Keratinocyte (primary cell): ENCODE results near the gene RAI1. TPM values are rescaled to one million over a fixed set of nuclear protein-coding genes. Genes with fewer than 3 reads are reported as not detected.

Source experiments
- DNase-seq: peaks from one replicate; pipeline ENCODE4 v3.0.0-alpha.2; 2011; ENCODE audit warnings: low read depth, missing footprints, low spot score
- FAIRE-seq: peaks from 2 replicates; lab custom pipeline; 2011; peaks lifted over from hg19 to GRCh38; lab: Jason Lieb, UNC
- H2AFZ ChIP-seq: 2 replicates; pipeline ENCODE4 v1.6.0; 2012; ENCODE audit warnings: low read length, control low read depth, inconsistent platforms; ENCODE audit not compliant: control insufficient read depth
- H3K27ac ChIP-seq: 2 replicates; pipeline ENCODE4 v1.5.1; 2011; ENCODE audit warnings: low read length; ENCODE audit not compliant: control insufficient read depth, insufficient read depth
- H3K27me3 ChIP-seq: 3 replicates; pipeline ENCODE4 v1.6.0; 2011; ENCODE audit warnings: low read length; ENCODE audit not compliant: control insufficient read depth, insufficient read depth; ENCODE audit errors: extremely low read depth
- H3K36me3 ChIP-seq, 2 experiments: 2 replicates in 1 of 2; 3 replicates in 1 of 2; pipeline ENCODE4 v1.5.1; 2011; ENCODE audit warnings: low read length in 2 of 2, mild to moderate bottlenecking in 1 of 2; ENCODE audit not compliant: control insufficient read depth in 2 of 2, insufficient read depth in 2 of 2; ENCODE audit errors: extremely low read depth in 1 of 2
- H3K4me1 ChIP-seq: 3 replicates; pipeline ENCODE4 v1.5.1; 2011; ENCODE audit warnings: low read length; ENCODE audit not compliant: control insufficient read depth, insufficient read depth; ENCODE audit errors: extremely low read depth
- H3K4me2 ChIP-seq: 3 replicates; pipeline ENCODE4 v1.6.0; 2011; ENCODE audit warnings: low read depth, low read length; ENCODE audit not compliant: control insufficient read depth, insufficient read depth; ENCODE audit errors: extremely low read depth
- H3K4me3 ChIP-seq, 3 experiments: fragments of 200-600 bp in 1 of 3; sonication (generic) in 1 of 3; 2 replicates in 2 of 3; 3 replicates in 1 of 3; pipeline ENCODE4 v1.5.1; 2011 to 2016; ENCODE audit warnings: low read length in 3 of 3, mild to moderate bottlenecking in 3 of 3, control low read depth in 2 of 3, inconsistent platforms in 1 of 3, low read depth in 1 of 3, mixed read lengths in 1 of 3, mixed run types in 1 of 3, moderate library complexity in 1 of 3; ENCODE audit not compliant: control insufficient read depth in 2 of 3, insufficient read depth in 2 of 3; ENCODE audit errors: extremely low read depth in 1 of 3
- H3K79me2 ChIP-seq: 2 replicates; pipeline ENCODE4 v1.6.0; 2012; ENCODE audit warnings: low read length; ENCODE audit not compliant: control insufficient read depth, insufficient read depth
- H3K9ac ChIP-seq: 3 replicates; pipeline ENCODE4 v1.6.0; 2011; ENCODE audit warnings: low read length; ENCODE audit not compliant: control insufficient read depth, insufficient read depth; ENCODE audit errors: extremely low read depth
- H3K9me1 ChIP-seq: 3 replicates; pipeline ENCODE4 v1.6.0; 2011; ENCODE audit warnings: low read length; ENCODE audit not compliant: control insufficient read depth, insufficient read depth; ENCODE audit errors: extremely low read depth
- H3K9me3 ChIP-seq: 2 replicates; pipeline ENCODE4 v1.5.1; 2012; ENCODE audit warnings: low read depth, low read length; ENCODE audit not compliant: control insufficient read depth
- H4K20me1 ChIP-seq: 3 replicates; pipeline ENCODE4 v1.6.0; 2011; ENCODE audit warnings: low read length; ENCODE audit not compliant: control insufficient read depth, insufficient read depth; ENCODE audit errors: extremely low read depth
- CTCF ChIP-seq, 3 experiments: IDR thresholded peaks in 1 of 3; conservative IDR thresholded peaks in 1 of 3; optimal IDR thresholded peaks in 1 of 3; 2 replicates in 2 of 3; 3 replicates in 1 of 3; pipeline versions ENCODE3 to v1.5.1; 2011; ENCODE audit warnings: low read length in 3 of 3, mild to moderate bottlenecking in 3 of 3, moderate library complexity in 2 of 3, control low read depth in 1 of 3, inconsistent platforms in 1 of 3; ENCODE audit not compliant: insufficient read depth in 2 of 3; ENCODE audit errors: extremely low read depth in 1 of 3
- EZH2 ChIP-seq: IDR thresholded peaks from one replicate; pipeline ENCODE4 v1.6.1; 2012; ENCODE audit warnings: inconsistent platforms, mild to moderate bottlenecking, low read length, moderate library complexity
- dilution Hi-C: fragments of 300-500 bp; cut with MboI; formaldehyde crosslinking; loops from one replicate; pipeline ENCODE4 v1.7.0; 2020; ENCODE audit warnings: low sequenced_read_pairs; ENCODE audit not compliant: extremely low pct_ligation_motif_present
- polyA plus RNA-seq, 5 experiments: library from polyadenylated mRNA; depleted of rRNA in 3 of 5; stranded (reverse) in 3 of 5; stranded (forward) in 1 of 5; unstranded in 1 of 5; fragments of >200 nt; gene quantifications; 1 replicate in 1 of 5; 2 replicates in 3 of 5; 3 replicates in 1 of 5; pipeline versions ENCODE4 v1.2.1 to v1.2.3, GENCODE V29; 2011 to 2012; ENCODE audit warnings: missing spikeins in 2 of 5, low read depth in 1 of 5, low replicate concordance in 1 of 5

The RAI1 gene
- polyA plus RNA-seq, 1 donor (not counting 4 experiments of a cell fraction or from before 2014, with no cell fraction given): 2.6 TPM

- dilution Hi-C loops: no loop called here
- DNase-seq: no peak
- Histone ChIP-seq H3K9ac (peak overlapping the region; percentile 91), H3K36me3 (no peaks in the 10 kb centered on the region), H3K9me3 (no peaks in the 10 kb centered on the region), H3K4me3 (peak overlapping the region; percentile 77 to 87 (median 84)), H3K79me2 (peaks cover 51% of the 10 kb centered on the region), H2AFZ (no peak overlapping the region), H3K27me3 (no peaks in the 10 kb centered on the region), H3K4me1 (peaks cover 43% of the 10 kb centered on the region), H3K9me1 (no peaks in the 10 kb centered on the region), H3K4me2 (peak overlapping the region; percentile 95), H4K20me1 (peaks cover 8% of the 10 kb centered on the region), H3K27ac (peak overlapping the region; percentile 87)
- TF ChIP-seq EZH2: no peak
- TF ChIP-seq CTCF (optimal IDR thresholded peaks at IDR 0.05 in 1 of 3, IDR thresholded peaks at IDR 0.05 in 1 of 3, conservative IDR thresholded peaks at IDR 0.05 in 1 of 3; ENCODE audit: extremely low read depth in 1 of 3, insufficient read depth in 2 of 3, low read length in 3 of 3): no peak
- FAIRE-seq: no peak
Observed at GRCh38 chr17:17682293-17682736, 1.1 kb downstream of the RAI1 start.

GRCh38 chr17:17682737-17683680, 1.8 kb downstream of the RAI1 start:
- H3K9me3 ChIP-seq: no peaks in the 10 kb centered on the region
- dilution Hi-C loops: no loop called here
- no peaks in the 10 kb centered on the region for H3K36me3 ChIP-seq
- no peaks in the 10 kb centered on the region for H3K27me3 ChIP-seq
- peak overlapping the region; percentile 87 for H3K27ac ChIP-seq
- H3K9ac ChIP-seq: peak overlapping the region; percentile 91
- TF ChIP-seq EZH2: no peak
- TF ChIP-seq CTCF (optimal IDR thresholded peaks at IDR 0.05 in 1 of 3, IDR thresholded peaks at IDR 0.05 in 1 of 3, conservative IDR thresholded peaks at IDR 0.05 in 1 of 3; ENCODE audit: extremely low read depth in 1 of 3, insufficient read depth in 2 of 3, low read length in 3 of 3): no peak
- FAIRE-seq (no peak), DNase-seq (no peak)
- H4K20me1 ChIP-seq: peaks cover 9% of the 10 kb centered on the region
- H2AFZ ChIP-seq: no peak overlapping the region
- peaks cover 58% of the 10 kb centered on the region for H3K79me2 ChIP-seq
- H3K4me1 ChIP-seq: peaks cover 45% of the 10 kb centered on the region
- H3K4me2 ChIP-seq: peak overlapping the region; percentile 95
- peaks cover 2% of the 10 kb centered on the region for H3K9me1 ChIP-seq
- peak overlapping the region; percentile 77 to 87 (median 84) for H3K4me3 ChIP-seq
